Coronary artery (tissue), 2 donors: ENCODE data around the gene KIAA1958.

Source experiments
- DNase-seq: peaks from one replicate; pipeline ENCODE4 v3.0.0-alpha.2; 2017; ENCODE audit warnings: low spot score
- H3K27ac ChIP-seq, 2 donors: fragments of 200-600 bp; sonication (generic); one replicate each; pipeline ENCODE4 v1.5.1; 2016 to 2019
- H3K4me3 ChIP-seq: fragments of 200-600 bp; sonication (generic); 2 replicates; pipeline ENCODE4 v1.5.1; 2016; ENCODE audit warnings: mild to moderate bottlenecking, moderate library complexity
- CTCF ChIP-seq: fragments of 200-600 bp; sonication (generic); IDR thresholded peaks from one replicate; pipeline ENCODE4 v1.5.1; 2019; ENCODE audit warnings: antibody characterized with exemption

Gene KIAA1958

GRCh38 chr9:112599732-112600131 is 113.1 kb downstream of the KIAA1958 start:
- no peak for TF ChIP-seq CTCF
- Histone ChIP-seq H3K4me3 (no peak overlapping the region), H3K27ac (no peak overlapping the region)
- DNase-seq: no peak

- no peak overlapping the region for H3K4me3 ChIP-seq
- no peak for TF ChIP-seq CTCF
- no peak for DNase-seq
Observed at GRCh38 chr9:112601636-112602035, 115.0 kb downstream of the KIAA1958 start.

GRCh38 chr9:112604790-112605189 is 118.2 kb downstream of the KIAA1958 start:
- no peak for TF ChIP-seq CTCF
- H3K4me3 ChIP-seq: no peak overlapping the region
- DNase-seq: no peak
- no peak overlapping the region for H3K27ac ChIP-seq

More at GRCh38 chr9:112601636-112602035, 115.0 kb downstream of the KIAA1958 start:
- H3K27ac ChIP-seq: no peak overlapping the region

GRCh38 chr9:112605518-112605917 is 118.9 kb downstream of the KIAA1958 start:
- TF ChIP-seq CTCF: no peak
- H3K27ac ChIP-seq: no peak overlapping the region
- no peak for DNase-seq
- no peak overlapping the region for H3K4me3 ChIP-seq

GRCh38 chr9:112605963-112606699 is 119.5 kb downstream of the KIAA1958 start:
- DNase-seq: no peak
- H3K27ac ChIP-seq: no peak overlapping the region
- TF ChIP-seq CTCF: no peak
- H3K4me3 ChIP-seq: no peak overlapping the region

GRCh38 chr9:112608851-112609250 is 122.2 kb downstream of the KIAA1958 start:
- TF ChIP-seq CTCF: no peak
- no peak for DNase-seq
- Histone ChIP-seq H3K4me3 (no peak overlapping the region), H3K27ac (no peak overlapping the region)

GRCh38 chr9:112615584-112616266 is 129.1 kb downstream of the KIAA1958 start:
- TF ChIP-seq CTCF: no peak
- H3K27ac ChIP-seq: no peak overlapping the region
- no peak overlapping the region for H3K4me3 ChIP-seq
- DNase-seq: no peak
